ENCODE results near the gene IL31RA.

Gene IL31RA

GRCh38 chr5:55966284-55966683 lies 115.1 kb downstream of the IL31RA start:
- Histone ChIP-seq H3K9me3 (ENCODE audit: control insufficient read depth, insufficient read depth, low read length) (no peaks in the 10 kb centered on the region), H3K4me1 (ENCODE audit: control insufficient read depth, low read length) (no peaks in the 10 kb centered on the region), H3F3A (ENCODE audit: control insufficient read depth, insufficient read depth) (no peaks in the 10 kb centered on the region), H3K79me2 (ENCODE audit: control insufficient read depth, low read length) (no peaks in the 10 kb centered on the region), H3K4me2 (ENCODE audit: low read length) (no peak overlapping the region), H3K9me2 (replicated peaks; ENCODE audit: control insufficient read depth, low read length) (no peaks in the 10 kb centered on the region), H3K36me3 (ENCODE audit: control insufficient read depth, low read length) (peaks cover 6% of the 10 kb centered on the region; the same call in 1 of the 2 replicates), H4K20me1 (ENCODE audit: control insufficient read depth, insufficient read depth, low read depth, low read length) (no peaks in the 10 kb centered on the region), H3K27me3 (ENCODE audit: control insufficient read depth, low read length) (no peaks in the 10 kb centered on the region), H3K27ac (ENCODE audit: low read depth, low read length) (no peak overlapping the region), H3K4me3 (ENCODE audit: low read length) (no peak overlapping the region)
- TF ChIP-seq CTCF (IDR thresholded peaks at IDR 0.05; ENCODE audit: low read depth, low read length, poor library complexity, severe bottlenecking) = no peak
- no peak for TF ChIP-seq EZH2phosphoT487 (IDR thresholded peaks at IDR 0.05; ENCODE audit: borderline replicate concordance, low read length)

DNA sequence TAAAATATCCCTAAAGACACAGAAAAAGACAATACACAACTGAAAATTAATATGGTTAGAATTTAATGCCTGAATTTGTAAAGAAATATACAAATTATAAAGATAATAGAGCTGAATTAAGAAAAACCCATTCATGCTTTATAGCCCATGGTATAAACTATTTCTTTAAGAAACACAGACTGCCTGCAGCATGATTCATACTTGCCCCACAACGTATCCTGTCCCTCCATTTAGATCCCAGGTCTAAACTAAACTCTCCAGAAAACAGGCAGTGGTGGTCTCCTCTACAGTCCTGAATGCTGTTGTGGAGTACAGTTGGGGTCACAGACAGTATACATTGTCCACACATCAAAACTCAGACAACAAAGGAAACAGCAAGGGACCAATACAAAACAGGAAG lies 118.8 kb downstream of the IL31RA start:
- Histone ChIP-seq H3K9me3 (ENCODE audit: control insufficient read depth, insufficient read depth, low read length) (no peaks in the 10 kb centered on the region), H3K4me1 (ENCODE audit: control insufficient read depth, low read length) (no peaks in the 10 kb centered on the region), H3K9me2 (replicated peaks; ENCODE audit: control insufficient read depth, low read length) (no peaks in the 10 kb centered on the region), H3K4me2 (ENCODE audit: low read length) (no peak overlapping the region), H3K79me2 (ENCODE audit: control insufficient read depth, low read length) (no peaks in the 10 kb centered on the region), H3K27me3 (ENCODE audit: control insufficient read depth, low read length) (no peaks in the 10 kb centered on the region), H3K27ac (ENCODE audit: low read depth, low read length) (no peak overlapping the region), H3K4me3 (ENCODE audit: low read length) (no peak overlapping the region), H4K20me1 (ENCODE audit: control insufficient read depth, insufficient read depth, low read depth, low read length) (no peaks in the 10 kb centered on the region), H3K36me3 (ENCODE audit: control insufficient read depth, low read length) (peaks cover 6% of the 10 kb centered on the region; the same call in 1 of the 2 replicates), H3F3A (ENCODE audit: control insufficient read depth, insufficient read depth) (no peaks in the 10 kb centered on the region)
- TF ChIP-seq EZH2phosphoT487 (IDR thresholded peaks at IDR 0.05; ENCODE audit: borderline replicate concordance, low read length) (no peak), CTCF (IDR thresholded peaks at IDR 0.05; ENCODE audit: low read depth, low read length, poor library complexity, severe bottlenecking) (no peak)
